ENCODE results near the gene HTT.

- no peak for TF ChIP-seq EP300 (IDR thresholded peaks at IDR 0.05)
- TF ChIP-seq CTCF (IDR thresholded peaks at IDR 0.05), result no peak
These were observed 47.1 kb downstream of the HTT start for GRCh38 chr4:3121596-3121995.
